Measurements from ENCODE around the gene VPS37B. TPM values are rescaled to one million over a fixed set of nuclear protein-coding genes. Genes with fewer than 3 reads are reported as not detected.
"Not testable (repeated sequence)": the region's sequence is repeated elsewhere in the genome, so short reads cannot be mapped to it uniquely, and the experiment has no call there.

The VPS37B gene
- total RNA-seq, 1 donor from 2014 or later, result 6.6 TPM

DNA sequence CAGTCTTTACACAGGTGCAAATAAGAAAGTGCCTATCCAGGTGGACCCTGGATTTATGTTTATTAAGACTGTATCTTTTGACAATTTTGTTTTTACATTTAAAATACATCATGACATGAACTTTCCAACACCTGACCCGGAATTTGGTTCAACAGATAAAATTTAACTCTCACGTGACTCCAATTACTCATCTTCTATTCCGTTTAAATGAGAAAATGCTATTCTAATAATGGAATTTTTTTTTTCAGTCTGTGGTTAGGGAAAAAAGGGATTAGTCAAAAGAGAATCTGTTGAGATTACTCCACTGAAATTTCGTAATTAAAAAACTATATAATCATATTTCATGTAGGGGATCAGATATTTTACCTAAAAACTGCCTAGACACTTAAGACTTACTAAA lies 11.1 kb downstream of the VPS37B start:
- no peak for ATAC-seq
- no peak for DNase-seq (ENCODE audit: low spot score)

DNA sequence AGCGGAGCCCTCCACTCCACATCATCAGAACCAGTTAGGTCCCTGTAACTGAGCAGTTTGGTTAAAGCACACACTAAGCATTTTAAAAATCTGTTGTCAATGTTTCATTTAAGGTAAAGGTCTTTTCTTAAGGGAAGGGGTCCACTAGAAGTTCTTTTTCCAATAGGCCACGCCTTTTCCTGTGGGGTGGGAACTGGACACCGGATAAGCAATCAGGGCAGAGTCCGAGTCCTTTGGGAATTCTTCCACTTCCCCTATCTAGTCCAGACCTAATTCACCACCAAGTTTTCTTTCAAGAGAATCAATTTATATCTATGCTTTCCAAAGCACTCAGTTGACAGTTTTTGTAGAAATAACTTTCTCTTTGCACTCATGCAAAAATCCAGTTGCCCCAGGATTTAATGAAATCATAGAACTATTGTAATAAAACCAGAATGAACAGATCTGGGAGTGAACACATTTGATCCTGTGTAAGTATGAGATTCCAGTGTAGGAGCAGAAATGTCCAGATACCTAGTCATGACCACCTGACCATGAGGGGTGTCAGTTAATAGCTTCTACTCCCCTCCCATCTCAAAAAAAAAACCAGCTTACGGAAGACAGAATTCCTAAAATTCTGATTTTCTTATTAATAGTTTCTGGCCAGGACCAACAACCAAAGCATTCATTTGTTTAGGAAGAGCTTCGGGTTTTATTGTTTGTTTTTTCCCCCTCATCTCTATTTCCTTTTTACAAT lies 11.7 kb downstream of the VPS37B start:
- ATAC-seq, result peak; percentile 45
- peak; percentile 46 for DNase-seq (ENCODE audit: low spot score)

DNA sequence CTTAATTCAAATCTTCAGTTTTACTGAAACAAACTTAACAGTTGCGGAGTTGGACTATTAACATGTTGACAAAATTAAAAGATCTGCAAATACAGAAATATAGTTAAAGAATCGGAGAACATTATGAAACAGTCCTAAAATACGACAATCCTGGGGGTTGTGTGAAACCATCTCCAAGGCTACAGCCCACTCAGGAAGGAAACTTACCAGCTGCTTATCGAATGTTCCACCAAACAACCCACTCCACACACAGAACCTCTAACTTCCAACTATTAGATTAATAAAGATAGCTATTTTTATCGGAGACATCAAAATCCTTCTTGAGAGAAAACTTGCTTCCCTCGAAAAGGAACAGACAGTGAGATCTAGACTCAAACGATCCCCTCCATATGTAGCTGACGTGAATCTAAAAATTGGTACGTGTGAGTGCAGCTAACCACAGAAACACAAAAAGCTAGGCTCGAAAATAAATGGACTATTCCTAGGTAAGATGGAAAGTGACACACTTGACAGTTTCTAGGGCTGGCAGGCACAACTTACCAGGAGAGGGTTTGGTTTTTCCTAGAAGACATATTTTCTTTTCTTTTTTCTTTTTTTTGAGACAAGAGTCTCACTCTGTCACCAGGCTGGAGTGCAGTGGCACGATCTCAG lies 12.9 kb downstream of the VPS37B start:
- ATAC-seq (no peak), DNase-seq (ENCODE audit: low spot score) (peak; percentile 8)

DNA sequence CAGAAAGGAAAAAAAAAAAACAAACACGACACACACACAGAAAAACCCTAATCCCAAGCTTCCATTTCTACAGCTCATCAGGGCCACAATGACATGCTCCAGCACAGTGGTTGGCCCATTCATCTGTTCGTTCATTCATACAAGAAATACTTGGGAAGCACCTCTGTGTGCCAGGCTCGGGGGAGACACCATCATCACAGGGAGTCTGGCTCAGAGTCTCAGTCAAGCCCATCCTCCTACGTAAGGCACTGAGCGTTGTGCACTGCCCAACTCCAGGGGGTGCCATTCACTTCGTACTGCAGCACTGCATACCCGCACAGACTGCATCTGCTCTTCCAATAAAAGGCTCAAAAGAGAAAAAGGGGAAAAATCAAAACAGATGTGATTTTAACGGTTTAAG lies 15.3 kb downstream of the VPS37B start:
- DNase-seq (ENCODE audit: low spot score) (no peak), ATAC-seq (peak; percentile 32)

DNA sequence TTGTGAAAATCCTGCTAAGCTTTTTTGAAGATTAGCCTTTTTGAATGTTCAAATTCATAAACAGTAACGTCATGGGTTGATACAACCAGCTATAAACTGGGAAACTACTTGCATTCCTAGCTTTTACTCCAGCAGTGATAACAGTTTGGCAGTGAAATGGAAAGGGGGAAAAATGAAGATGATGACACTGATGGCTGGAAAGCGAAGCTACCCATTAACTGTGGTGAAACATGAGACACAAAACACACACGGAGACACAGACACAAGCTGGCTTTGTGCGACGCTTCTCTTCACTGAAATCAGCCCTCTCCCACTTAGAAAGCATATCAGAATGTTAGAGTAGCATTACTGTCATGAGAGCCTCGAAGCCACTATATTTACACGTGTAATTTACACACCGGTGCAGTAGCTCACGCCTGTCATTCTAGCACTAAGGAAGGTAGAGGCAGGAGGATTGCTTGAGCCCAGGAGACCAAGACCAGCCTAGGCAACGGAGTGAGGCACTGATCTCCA lies 15.7 kb downstream of the VPS37B start:
- DNase-seq (ENCODE audit: low spot score) (peak; percentile 36), ATAC-seq (no peak)

DNA sequence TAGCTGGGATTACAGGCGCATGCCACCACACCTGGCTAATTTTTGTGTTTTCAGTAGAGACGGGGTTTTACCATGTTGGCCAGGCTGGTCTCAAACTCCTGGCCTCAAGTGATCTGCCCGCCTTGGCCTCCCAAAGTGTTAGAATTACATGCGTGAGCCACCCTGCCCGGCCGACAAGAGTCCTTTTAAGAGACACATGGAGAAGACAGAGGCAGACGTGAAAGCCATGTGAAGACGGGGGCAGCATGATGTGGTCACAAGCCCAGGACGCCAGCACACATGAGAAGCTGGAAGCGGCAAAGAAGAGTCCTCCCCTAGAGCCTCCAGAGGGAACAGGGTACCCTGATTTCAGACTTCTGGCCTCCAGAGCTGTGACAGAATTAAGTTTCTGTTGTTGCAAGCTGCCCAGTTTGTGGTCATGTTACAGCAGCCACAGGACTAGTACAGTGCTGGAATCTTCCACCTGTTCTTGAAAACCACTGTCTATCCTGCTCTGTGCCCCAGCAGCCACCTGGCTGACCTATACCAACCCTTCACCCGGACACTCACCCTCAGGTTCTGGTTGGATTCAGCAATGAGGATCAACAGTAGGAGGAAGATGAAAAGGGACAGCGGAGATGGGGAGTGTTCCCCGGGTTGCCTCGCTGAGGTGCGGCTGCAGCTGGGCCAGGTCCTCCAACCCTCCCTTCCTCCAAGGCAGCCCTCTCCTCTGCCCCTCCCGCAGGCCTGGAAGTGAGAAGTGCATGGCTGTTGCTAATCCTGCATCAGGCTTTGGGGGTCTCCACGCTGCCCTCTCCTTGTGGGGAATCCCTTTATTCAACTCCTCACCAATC lies 16.9 kb downstream of the VPS37B start:
- DNase-seq (ENCODE audit: low spot score), result peak; percentile 39
- peak; percentile 24 for ATAC-seq

DNA sequence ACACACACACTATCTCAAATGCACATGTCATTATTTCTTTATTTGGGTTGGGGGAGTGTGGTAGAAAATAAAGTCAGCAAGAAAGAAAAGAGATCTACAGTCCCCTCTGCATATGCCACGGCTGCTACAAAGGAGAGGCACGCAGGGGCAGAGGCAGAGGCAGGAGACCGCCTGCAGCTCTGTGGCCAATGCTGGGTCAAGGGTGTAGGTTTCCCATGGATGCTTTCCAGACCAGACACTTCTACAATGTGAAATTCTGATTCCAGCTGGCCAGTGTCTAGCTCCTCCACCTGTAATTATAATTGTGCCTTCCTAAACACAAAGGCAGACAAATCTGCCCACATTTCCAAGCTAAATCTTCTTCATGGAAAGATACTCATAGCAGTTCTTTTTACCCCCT lies 19.2 kb downstream of the VPS37B start:
- ATAC-seq (peak; percentile 68), DNase-seq (ENCODE audit: low spot score) (peak; percentile 43)

DNA sequence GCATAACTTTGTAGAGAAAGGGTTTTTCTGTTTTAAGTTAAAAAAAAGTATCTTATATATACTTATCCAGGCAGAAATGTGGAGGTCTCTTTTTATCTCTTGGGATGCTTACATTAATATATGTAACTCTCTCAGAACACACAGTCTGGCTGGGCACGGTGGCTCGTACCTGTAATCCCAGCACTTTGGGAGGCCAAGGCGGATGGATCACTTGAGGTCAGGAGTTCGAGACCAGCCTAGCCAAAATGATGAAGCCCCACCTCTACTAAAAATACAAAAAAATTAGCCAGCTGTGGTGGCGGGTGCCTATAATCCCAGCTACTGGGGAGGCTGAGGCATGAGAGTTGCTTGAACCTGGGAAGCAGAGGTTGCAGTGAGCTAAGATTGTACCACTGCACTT lies 19.6 kb downstream of the VPS37B start:
- DNase-seq (ENCODE audit: low spot score), result peak; percentile 35
- not testable (repeated sequence) for ATAC-seq

DNA sequence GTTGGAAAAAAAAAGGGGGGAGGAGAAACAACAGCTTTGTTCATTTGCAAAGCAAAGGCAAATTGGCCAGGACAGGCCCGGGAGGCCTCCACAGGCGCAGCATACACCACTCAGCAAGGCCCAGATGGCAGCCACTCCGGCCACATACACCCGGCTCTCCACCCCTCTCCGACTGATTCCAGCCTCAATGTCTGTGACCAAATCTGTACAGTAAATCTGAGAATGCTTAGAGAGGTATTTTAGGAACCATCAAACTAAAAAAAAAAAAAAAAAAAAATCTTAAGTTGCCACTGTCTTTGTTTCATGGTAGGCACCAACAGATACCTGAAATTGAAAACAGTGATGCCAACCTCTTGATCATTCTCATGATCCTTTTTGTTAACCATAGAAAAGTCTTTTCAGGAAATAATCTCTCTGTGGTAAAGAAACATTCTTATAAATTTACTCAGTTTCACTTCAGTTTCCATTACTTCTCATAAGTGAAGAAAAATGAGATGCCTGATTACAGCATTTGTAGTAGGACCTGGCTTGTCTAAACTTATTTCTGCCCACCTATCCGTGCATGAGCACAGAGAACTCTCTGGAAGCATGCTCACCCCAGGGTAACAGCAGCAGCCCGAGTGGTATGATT lies 20.2 kb downstream of the VPS37B start:
- peak; percentile 37 for DNase-seq (ENCODE audit: low spot score)
- ATAC-seq, result no peak

DNA sequence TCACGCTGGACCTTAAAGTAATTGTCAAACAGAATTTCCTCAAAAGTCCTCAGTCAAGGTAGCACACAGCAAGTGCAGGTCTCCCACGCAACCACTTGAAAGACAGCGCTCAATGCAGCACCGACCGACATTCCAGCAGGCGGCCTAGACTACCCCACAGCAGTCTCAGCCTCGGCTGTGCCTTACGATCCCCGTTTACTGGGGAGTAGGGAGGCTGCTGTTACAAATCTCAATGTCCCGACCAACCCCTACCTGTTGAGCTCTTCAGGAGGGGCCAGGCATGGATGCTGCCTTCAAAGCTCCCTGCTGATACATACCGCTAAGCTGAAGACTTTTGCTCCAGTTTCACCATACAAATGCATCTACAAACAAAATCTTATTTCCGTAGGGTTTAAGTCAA lies 21.8 kb downstream of the VPS37B start:
- DNase-seq (ENCODE audit: low spot score), result peak; percentile 40
- ATAC-seq, result no peak

DNA sequence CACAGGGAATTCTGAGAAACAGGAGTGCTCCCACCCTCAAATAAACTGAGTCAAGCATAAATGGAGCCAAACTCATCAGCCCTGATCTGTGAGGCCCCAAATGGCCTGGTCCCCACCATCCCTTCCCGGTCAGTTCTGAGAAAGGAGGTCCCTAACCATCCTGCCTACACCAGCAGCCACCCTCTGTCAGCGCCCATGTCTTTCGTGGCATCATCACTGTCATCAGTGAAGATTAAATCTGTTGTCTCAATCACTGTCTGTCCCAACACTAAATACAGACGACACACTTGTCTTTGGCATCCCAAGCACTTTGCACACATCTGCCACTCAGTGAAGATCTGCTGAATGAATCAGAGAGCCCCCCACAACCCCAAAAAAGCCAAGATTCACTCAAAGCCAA lies 22.4 kb downstream of the VPS37B start:
- ATAC-seq (no peak), DNase-seq (ENCODE audit: low spot score) (peak; percentile 40)

DNA sequence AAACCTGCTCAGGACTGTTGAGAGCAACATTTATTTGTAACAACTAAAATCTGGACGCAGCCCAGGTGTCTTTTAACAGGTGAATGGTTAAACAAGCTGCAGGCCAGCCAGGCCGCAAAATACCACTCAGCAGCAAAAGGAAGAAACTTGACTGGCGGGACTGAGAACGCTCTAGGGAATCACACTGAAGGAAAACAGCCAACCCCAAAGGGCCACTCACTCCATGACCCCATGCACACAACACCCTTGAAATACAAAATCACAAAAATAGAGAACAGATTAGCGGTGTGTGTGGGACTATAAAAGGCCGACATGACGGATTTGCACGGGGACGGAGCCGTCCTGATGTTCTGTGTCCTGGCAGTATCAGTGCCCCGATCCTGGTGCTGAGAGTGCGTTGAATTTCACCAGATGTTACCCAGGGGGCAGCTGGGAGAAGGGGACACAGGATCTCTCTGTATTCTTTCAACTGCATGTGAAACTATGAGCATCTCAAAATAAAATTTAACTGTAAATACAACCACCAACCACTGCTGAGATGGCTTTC lies 23.0 kb downstream of the VPS37B start:
- ATAC-seq, result peak; percentile 9

DNA sequence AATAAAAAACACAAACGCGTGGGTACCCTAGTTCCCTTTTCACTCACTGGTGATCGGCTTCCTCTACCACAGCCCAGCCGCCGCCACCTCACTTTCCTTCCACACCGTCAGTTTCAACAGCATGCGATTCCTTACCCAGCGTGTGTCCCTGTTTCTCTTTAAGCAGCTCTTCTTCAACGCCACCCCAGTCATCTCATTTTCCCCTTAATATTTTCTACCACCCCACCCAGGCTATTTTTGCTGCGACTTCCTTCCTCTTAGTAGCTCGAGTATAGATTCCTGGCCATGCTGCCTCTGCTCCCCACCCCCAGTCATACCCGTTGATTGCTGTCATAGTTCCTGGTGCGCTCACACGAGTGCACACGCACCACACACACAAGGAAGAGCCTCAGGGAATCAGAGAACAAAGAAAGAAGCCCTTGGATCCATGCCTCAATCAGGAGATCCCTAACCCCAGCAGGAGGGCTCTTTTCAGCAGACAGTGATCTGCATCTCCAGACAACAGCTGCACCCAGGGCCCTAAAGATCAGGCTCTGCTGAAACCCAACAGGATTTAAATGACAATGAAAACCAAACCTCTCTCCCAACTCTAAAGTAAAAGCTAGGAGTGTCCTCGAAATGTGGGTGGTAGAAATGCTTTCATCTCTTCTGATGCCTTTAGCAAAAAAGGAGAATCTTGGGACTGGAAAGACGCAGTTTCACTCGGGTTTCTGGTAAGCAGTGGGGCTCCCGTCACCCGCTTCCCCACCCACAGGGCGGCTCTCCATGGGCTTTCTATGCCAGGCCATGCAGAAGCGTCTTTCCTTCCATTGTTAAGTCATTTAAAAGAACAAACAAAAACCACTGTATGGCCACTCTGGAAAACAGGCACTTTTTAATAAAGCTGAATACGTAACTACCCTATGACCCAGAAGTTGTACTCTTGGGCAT lies 23.8 kb downstream of the VPS37B start:
- ATAC-seq, result peak; percentile 3
- DNase-seq (ENCODE audit: low spot score), result peak; percentile 55

More for the DNA sequence above, 23.0 kb downstream of the VPS37B start:
- DNase-seq (ENCODE audit: low spot score), result peak; percentile 50

DNA sequence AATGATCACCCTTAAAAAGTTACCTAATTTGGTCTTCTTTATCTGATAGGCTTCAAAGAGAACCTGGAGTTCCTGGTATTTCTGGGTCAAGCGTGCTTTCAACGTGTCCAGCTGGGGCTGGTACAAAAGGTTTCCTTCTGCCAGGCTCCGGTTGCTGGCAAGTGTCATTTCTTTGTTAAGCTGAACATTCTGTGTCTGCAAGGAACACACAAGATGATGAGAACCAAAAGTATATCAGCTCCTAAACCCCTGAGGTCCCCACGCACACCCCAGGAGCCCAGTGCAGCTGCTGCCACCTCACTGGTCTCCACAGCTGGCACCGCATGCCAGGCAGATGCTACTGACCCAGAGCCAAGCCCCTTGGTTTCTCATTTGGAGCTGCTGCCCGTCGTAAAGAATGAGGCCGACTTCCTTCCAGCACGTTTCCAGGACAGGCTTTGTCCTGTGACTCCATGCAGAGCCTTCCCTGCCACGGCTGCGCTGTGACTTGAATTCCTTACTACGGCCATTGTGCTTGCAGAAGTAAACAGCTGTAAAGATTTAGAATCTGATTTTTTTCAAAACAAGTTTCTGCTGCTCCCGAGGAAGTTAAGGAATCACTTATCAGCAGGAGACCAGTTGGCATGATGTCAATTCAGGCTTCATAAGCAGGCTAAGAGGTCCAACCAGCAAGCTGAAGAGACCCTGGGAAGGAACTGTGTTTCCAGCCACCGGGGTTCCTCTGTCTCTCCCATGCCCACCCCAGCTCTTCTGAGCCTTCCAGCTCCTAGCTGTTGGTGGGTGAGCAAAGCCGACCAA lies 24.9 kb downstream of the VPS37B start:
- peak; percentile 82 for DNase-seq (ENCODE audit: low spot score)
- peak; percentile 4 for ATAC-seq

DNA sequence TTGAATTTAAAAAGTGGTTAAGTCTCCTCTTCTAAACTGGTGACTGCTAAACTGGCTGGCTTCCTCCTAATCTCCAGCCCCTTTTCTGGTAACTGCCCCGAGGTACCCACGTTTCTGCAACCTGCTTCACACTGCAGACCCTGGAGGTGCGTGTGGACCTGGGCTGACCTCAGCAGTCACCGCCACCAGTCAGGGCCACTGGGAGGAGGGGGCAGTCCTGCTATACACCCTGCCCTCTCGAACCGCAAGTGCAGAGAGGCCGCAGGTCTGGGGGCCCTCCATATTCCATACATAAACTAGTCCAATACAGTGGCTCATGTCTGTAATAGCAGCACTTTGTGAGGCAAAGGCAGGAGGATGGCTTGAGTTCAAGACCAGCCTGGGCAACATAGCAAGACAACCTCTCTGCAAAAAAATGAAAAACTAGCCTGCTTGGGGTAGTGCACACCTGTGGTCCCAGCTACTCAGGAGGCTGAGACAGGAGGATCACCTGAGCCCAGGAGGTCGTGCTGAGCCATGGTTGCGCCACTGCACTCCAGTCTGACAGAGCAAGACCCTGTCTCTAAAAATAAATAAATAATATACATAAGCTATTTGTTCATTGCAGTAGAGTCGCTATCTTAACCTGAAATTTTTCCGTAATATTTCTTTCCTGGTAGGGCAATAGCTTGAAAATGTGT lies 25.6 kb downstream of the VPS37B start:
- DNase-seq (ENCODE audit: low spot score), result peak; percentile 37
- no peak for ATAC-seq

DNA sequence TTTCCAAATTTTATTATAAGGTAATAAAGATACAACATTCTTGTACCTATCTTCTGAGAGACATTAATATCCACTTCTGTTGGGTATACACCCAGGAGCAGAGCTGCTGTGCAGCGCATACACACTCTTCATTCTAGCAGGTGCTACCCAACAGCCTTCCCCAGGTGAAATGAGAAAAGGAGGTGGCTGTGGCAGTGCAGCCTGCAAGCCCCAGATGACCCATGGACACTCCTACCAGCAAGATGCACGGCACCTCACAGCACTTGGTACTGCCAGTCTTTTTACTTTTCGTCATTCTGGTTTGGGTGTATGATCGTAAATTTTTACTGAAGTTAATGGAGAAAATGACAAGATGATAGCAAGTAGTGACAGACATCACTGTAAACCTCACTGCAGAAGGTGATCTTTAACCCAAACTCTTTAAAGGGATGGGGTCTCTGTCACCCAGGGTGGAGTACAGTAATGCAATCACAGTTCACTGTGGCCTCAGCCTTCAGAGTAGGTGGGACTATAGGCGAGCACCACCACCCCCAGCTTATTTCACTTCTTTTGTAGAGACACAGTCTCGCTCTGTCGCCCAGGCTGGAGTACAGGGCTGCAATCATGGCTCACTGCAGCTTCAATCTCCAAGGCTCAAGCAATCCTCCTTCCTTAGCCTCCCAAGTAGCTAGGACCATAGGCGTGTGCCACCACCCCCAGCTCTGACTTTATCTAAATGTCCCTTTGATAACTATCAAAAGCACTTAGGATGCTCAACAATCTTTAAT lies 26.5 kb downstream of the VPS37B start:
- ATAC-seq (no peak), DNase-seq (ENCODE audit: low spot score) (no peak)

DNA sequence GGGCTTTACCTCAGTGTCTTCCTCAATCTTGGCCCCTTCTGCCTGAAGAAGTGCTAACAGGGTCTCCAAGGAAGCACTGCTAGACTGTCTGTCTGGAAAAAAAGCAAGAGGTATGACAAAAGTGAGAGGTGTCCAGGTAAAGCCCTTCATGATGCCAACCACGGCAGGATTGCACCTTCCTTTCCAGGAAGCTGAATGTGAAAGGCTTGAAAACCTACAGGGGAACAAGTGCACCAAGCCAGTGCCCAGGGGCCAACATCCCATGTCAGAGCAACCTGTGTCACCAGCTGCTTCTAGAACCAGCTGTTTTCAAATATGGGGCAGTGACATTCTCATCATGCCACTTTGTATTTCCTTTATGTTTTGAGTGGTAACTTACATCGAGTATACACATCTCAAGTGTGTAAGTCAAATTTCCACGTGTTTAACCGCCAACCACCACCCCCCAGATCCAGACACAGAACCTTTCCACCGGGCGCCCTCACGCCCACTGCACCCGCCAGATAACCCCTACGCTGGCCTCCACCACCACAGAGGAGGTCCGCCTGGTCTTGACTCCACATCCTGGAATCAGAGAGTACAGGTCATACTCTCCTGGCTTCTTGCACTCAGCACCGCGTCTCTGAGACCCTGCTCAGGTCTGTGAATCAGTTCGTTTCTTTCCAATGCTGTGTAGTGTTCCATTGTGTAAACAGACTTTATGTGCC lies 27.3 kb downstream of the VPS37B start:
- ATAC-seq (no peak), DNase-seq (ENCODE audit: low spot score) (no peak)
